NCI-H2081 (cell line): ENCODE measurements around the gene CNTLN.
A peak's percentile ranks its signal among the peaks of the same experiment; 100 is the strongest.
"Not testable (repeated sequence)": the region's sequence is repeated elsewhere in the genome, so short reads cannot be mapped to it uniquely, and the experiment has no call there.

ENCODE experiments used
- DNase-seq, 2 experiments: peaks; one replicate each; lab custom pipeline; 2025; lab: John Stamatoyannopoulos, UW

Gene CNTLN

DNA sequence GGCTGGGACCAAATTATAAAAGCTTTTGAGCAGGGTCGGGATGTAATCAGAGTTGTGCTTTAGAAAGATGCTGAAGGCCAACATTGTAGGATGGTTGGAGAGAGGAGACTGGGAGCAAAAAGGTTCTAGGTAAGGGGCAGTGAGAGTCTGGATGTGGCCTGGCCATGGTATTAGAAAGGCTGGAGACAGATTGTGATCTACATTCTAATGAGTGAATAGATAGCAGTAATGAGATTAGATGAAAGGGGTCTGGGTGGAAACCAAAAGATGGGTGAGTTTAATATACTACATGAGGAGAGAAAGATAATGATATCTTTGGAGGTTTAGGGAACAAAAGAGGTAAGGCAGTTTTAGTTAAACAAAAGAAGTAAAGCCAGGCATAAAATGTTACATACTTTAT, 355.3 kb downstream of the CNTLN start:
- DNase-seq: no peak

GRCh38 chr9:17491780-17492179, 356.9 kb downstream of the CNTLN start:
- no peak for DNase-seq

GRCh38 chr9:17503196-17503595, 368.4 kb downstream of the CNTLN start:
- DNase-seq: no peak

DNA sequence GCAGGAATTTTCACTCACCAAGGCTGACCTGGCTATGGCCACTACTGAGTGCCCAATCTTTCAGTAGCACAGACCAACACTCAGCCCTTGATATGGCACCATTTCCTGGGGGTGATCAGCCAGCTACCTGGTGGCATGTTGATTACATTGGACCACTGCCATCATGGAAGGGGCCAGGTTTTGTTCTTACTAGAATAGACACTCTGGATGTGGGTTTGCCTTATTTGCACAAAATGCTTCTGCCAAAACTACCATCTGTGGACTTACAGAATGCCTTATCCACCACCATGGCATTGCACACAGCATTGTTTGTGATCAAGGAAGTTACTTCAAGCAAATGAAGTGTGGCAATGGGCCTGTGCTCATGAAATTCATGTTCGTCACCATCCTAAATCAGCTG, 374.3 kb downstream of the CNTLN start:
- peak; percentile 56 to 91 for DNase-seq

GRCh38 chr9:17509701-17510100, 374.9 kb downstream of the CNTLN start:
- no peak for DNase-seq

GRCh38 chr9:17519761-17520160, 384.9 kb downstream of the CNTLN start:
- DNase-seq: peak in 1 of 2 experiments; percentile 45

GRCh38 chr9:17520268-17521064, 385.6 kb downstream of the CNTLN start:
- peak; percentile 46 to 73 for DNase-seq

DNA sequence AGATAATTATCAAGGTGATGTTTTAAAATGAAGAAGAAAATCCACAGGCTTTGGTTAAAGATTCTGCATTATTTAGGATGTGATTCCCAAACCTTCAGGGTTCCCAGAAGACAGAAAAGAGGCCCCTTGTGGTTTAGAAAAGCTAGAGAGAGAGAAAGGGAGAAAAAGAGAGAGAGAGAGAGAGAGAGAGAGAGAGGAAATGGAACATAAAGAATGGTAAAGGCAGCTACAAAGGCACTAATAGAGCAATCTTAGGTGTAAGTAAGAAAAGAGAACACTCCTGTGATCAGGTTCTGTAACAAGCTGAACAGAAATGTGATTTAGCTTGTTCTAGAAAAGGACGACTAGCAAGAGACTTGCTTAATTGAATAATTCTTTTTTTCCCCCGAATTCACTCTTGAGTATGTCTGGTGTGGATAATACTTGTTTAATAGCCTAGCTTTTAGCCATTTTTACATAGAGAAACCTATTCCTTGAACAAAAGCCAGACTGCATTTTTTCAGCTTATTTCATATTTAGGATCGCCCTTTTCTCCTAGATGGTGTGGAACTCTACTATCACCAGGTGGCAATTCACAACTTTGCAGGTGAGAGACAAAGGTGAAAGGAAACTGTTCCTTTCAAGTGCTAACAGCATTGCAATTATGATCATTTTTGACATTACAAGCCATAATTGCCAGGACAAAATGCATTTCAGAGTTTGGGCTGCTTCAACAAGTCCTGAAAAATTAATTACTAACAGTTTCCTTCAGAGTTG, 386.4 kb downstream of the CNTLN start:
- peak; percentile 54 to 78 for DNase-seq

GRCh38 chr9:17526726-17527125, 391.9 kb downstream of the CNTLN start:
- DNase-seq: not testable (repeated sequence)

DNA sequence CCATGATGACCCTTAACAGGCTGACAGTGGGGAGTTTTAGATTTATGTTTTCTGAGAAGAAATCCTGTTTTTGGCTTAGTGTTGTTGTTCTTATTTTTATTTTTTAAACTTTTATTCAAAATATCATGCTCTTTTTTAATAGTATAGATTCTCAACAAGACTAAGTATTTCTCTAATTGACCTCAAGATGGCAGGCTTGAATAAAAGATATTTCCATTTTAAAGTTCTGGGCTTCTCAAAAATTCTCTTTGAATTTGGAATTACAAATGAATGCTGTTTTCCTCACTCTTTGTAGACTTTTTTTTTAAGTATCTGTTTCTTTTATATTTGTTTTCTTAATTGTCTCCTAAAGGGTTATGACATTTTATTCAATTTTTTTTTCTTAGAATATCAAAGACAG, 394.0 kb downstream of the CNTLN start:
- DNase-seq: peak; percentile 23 to 45

DNA sequence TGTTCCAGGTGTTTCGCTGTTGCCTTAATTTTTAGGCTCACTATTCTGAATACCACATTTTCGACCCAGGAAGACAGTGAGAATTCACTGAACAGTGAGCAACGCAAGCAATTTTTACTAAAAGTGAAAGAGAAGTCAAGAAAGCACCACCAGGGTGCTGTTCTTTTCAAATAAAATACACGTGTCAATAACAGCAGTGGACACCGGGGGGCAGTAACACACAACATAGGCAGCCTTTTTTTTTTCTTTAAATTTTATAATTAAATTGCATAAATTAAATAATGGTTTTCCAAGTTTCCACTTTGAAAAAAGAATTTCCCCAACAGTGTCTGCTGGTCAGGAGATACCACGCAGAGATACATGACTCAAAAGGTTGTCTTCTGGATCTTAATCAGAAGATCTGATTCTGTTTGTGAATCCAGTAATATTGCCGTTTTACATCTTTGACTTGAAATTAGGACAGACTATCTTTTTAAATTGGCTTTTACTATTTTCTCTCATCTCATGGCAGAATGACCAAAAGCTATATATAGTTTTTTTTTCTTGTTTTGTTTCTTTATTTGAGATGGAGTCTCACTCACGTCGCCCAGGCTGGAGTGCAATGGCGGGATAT, 396.9 kb downstream of the CNTLN start:
- DNase-seq: peak; percentile 52 to 61

GRCh38 chr9:17532461-17532860, 397.6 kb downstream of the CNTLN start:
- no peak for DNase-seq

GRCh38 chr9:17535176-17535575, 400.3 kb downstream of the CNTLN start:
- DNase-seq: no peak

- no peak for DNase-seq
Measured at GRCh38 chr9:17536027-17536426, 401.2 kb downstream of the CNTLN start.

- no peak for DNase-seq
Measured at GRCh38 chr9:17551023-17551422, 416.2 kb downstream of the CNTLN start.
